ENCODE measurements around the gene CORO1C.
"Not testable (repeated sequence)": the region's sequence is repeated elsewhere in the genome, so short reads cannot be mapped to it uniquely, and the experiment has no call there.

Gene CORO1C

DNA sequence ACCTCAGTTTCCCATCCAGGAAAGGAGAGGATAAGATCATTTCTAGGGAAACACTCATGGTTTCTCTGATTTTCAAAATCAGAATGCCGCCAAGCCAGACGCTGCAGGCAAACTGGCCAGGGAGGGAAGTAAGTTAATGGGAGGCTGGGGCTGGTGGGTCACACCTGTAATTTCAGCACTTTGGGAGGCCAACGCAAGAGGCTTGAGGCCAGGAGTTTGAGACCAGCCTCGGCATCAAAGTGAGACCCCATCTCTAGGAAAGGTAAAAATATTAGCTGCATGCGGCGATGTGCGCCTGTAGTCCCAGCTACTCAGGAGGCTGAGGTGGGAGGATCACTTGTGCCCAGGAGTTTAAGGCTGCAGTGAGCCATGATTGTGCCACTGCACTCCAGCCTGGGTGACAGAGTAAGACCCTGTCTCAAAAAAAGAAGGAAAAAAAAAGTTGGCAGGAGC lies 98.2 kb downstream of the CORO1C start:
- no peak for DNase-seq (ENCODE audit: low spot score)
- TF ChIP-seq, protein P1, sequence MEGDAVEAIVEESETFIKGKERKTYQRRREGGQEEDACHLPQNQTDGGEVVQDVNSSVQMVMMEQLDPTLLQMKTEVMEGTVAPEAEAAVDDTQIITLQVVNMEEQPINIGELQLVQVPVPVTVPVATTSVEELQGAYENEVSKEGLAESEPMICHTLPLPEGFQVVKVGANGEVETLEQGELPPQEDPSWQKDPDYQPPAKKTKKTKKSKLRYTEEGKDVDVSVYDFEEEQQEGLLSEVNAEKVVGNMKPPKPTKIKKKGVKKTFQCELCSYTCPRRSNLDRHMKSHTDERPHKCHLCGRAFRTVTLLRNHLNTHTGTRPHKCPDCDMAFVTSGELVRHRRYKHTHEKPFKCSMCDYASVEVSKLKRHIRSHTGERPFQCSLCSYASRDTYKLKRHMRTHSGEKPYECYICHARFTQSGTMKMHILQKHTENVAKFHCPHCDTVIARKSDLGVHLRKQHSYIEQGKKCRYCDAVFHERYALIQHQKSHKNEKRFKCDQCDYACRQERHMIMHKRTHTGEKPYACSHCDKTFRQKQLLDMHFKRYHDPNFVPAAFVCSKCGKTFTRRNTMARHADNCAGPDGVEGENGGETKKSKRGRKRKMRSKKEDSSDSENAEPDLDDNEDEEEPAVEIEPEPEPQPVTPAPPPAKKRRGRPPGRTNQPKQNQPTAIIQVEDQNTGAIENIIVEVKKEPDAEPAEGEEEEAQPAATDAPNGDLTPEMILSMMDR (IDR thresholded peaks at IDR 0.05; ENCODE audit: borderline replicate concordance, control extremely low read depth, extremely low read depth, insufficient read depth, missing control alignments), result no peak
- in situ Hi-C loops (cut with MboI; ENCODE audit: low sequenced_read_pairs, unreplicated experiment), result no loop called here

DNA sequence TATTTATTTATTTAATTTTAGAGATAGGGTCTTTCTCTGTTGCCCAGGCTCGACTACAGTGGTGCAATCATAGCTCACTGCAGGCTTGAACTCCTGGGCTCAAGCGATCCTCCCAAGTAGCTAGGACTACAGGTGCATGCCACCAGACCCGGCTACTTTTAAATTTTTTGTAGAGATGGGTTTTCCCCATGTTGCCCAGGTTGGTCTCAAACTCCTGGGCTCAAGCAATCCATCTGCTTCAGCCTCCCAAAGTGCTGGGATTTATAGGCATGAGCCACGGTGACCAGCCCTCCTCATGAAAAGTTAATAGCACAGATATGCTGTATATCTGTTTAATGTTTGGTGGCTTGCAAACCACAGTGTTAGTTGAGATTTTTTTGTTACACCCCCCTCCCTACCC lies 100.1 kb downstream of the CORO1C start:
- in situ Hi-C loops (cut with MboI; ENCODE audit: low sequenced_read_pairs, unreplicated experiment); DNase-seq (ENCODE audit: low spot score): not testable (repeated sequence)

DNA sequence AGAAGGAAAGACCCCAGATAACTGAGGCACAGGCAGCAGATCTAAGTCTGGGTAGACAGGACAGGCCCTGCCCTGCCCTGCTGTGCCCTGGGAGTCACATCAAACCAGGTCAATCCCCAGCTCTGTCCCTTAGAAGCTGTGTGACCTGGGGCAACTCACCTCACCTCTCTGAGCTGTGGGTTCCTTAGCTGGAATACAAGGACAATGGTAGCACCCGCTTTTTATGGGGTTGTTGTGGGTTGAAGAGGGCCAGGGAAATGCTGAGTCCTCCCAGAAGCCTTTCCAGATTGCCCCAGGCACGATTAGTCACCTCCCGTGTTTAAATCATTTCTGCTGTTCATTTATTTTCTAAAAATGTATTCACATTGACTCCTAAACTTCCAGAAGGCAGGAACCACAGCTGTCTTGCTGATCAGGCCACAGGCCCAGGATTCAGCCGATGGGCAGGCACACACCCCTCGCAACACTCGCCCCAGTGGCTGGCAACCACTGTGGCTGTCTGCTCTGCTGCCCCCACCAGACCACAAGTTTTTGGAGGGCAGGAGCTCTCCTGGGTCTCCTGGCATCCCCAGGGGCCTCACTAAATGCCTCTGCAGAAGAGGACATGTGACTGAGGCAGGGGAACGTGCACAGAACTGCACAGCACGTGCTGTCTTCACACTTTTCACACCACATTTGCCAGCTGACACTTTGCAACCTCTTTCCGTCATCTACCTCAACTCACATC lies 100.7 kb downstream of the CORO1C start:
- in situ Hi-C loops (cut with MboI; ENCODE audit: low sequenced_read_pairs, unreplicated experiment), result no loop called here
- TF ChIP-seq, protein P1 (IDR thresholded peaks at IDR 0.05; ENCODE audit: borderline replicate concordance, control extremely low read depth, extremely low read depth, insufficient read depth, missing control alignments), result no peak
- DNase-seq (ENCODE audit: low spot score), result no peak

DNA sequence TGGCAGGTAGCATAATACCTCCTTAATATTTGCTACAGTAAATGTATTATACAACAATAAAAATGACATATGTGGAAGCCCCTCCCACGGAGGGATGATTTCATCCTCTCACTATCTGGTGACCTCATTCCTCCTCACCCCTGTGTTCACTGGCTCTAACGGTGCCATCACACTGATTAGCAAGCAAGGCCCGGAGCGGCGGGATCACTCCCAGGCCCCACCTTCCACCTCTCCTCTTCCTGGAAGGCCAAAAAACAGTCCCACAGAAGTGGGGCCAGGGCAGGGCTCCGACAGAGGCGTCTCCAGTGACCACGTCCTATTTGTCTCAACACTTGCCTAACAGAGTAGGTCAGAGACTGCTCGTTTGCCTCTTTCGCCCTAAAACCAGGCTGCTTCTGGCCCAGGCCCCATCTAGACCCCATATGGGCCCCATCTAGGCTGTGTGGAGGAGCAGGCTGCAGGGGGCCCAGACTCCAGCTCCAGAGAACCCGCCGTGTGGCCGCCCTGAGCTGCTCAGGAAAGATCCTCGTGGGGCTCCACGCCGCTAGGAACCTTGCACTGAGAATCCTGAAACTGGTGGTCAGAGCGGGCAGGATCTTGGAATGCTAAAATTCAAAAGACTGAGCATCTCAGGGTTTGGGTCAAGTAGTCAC lies 101.4 kb downstream of the CORO1C start:
- DNase-seq (ENCODE audit: low spot score), result no peak
- in situ Hi-C loops (cut with MboI; ENCODE audit: low sequenced_read_pairs, unreplicated experiment), result no loop called here
- TF ChIP-seq, protein P1 (IDR thresholded peaks at IDR 0.05; ENCODE audit: borderline replicate concordance, control extremely low read depth, extremely low read depth, insufficient read depth, missing control alignments), result no peak

DNA sequence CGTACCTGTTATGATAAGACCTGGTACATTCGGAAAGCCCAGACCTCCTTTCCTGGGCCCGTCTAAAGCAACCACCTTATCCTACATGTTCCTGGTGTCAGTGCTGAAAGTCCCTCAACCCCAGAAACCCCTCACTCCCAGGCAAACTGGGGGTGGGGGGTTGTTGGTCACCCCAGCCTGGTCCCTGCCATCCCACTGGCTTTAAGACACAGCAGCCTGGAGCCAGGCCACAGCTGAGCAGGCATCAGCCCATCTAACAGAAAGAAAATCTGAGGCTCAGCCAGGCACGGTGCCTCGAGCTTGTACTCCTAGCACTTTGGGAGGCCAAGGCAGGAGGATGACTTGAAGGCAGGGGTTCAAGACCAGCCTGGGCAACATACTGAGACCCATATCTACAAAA lies 102.2 kb downstream of the CORO1C start:
- no peak for DNase-seq (ENCODE audit: low spot score)
- in situ Hi-C loops (cut with MboI; ENCODE audit: low sequenced_read_pairs, unreplicated experiment), result no loop called here
- TF ChIP-seq, protein P1 (IDR thresholded peaks at IDR 0.05; ENCODE audit: borderline replicate concordance, control extremely low read depth, extremely low read depth, insufficient read depth, missing control alignments), result no peak

DNA sequence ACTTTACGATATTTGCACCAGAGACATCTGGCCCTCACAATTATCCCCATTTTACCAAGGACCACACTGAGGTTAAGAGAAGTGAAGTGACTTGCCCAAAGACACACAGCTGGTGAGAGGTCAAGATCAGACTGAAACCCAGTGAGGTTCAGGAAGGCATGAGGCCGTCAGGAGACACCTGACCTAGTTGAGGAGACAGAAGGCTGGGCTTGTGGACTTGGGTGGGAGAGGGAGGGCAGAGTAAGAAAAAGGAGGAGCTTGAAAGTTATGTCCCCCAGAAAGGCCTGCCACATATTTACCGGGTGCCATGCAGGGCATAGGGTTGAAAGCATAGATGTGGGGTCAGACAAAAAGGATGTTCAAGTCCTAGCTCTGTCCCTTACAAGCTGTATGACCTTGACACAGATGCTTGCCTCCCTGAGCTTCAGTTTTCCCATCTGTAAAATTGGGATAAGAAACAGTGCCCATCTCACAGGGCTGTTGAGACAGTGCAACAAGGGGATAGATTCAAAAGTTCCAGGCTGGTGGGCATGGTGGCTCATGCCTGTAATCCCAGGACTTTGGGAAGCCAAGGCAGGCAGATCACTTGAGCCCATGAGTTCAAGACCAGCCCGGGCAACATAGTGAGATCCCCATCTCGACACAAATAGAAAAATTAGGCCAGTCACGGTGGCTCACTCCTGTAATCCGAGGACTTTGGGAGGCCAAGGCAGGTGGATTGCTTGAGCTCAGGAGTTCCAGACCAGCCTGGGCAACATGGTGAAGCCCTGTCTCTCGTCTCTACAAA lies 104.0 kb downstream of the CORO1C start:
- TF ChIP-seq, protein P1 (IDR thresholded peaks at IDR 0.05; ENCODE audit: borderline replicate concordance, control extremely low read depth, extremely low read depth, insufficient read depth, missing control alignments), result no peak
- no peak for DNase-seq (ENCODE audit: low spot score)
- in situ Hi-C loops (cut with MboI; ENCODE audit: low sequenced_read_pairs, unreplicated experiment), result no loop called here

All from GM13976 (cell line).